Stimulated activated CD8-positive, alpha-beta memory T cell treated with anti-CD3 and anti-CD28 coated beads, Interleukin-7, amount 100 ng/mL, for 1 hour (primary cell): ENCODE results near the gene ICOSLG.
"Not testable (repeated sequence)": the region's sequence is repeated elsewhere in the genome, so short reads cannot be mapped to it uniquely, and the experiment has no call there.

Source experiments
- DNase-seq, 2 donors: peaks; one replicate each; pipeline ENCODE4 v3.0.0-alpha.2; 2020; ENCODE audit warnings: low read depth in 2 of 2

The ICOSLG gene, protein sequence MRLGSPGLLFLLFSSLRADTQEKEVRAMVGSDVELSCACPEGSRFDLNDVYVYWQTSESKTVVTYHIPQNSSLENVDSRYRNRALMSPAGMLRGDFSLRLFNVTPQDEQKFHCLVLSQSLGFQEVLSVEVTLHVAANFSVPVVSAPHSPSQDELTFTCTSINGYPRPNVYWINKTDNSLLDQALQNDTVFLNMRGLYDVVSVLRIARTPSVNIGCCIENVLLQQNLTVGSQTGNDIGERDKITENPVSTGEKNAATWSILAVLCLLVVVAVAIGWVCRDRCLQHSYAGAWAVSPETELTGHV

DNA sequence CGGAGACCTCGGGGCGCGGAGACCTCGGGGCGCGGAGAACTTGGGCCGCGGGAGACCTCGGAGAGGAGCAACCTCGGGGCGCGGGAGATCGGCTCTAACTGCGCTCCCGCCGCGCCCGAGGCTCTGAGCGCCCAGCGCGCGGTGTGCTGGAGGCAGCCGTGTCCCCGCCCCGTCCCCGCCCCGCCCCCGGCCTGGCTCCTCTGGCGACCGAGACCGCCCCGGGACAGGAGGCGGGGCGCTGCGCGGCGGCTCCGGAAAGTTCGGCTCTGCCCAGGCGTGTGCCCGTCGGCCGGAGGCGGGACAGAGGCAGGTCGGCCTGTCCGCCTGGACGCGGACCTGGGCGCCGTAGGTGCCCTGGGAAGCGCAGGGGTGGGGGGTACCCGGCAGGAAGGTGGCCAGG, at the start of gene ICOSLG:
ICOSLG (minus strand) TSS at position 102 of the 400 bp plus-strand sequence. CDS start 126 bp downstream, outside the sequence.
- not testable (repeated sequence) for DNase-seq

DNA sequence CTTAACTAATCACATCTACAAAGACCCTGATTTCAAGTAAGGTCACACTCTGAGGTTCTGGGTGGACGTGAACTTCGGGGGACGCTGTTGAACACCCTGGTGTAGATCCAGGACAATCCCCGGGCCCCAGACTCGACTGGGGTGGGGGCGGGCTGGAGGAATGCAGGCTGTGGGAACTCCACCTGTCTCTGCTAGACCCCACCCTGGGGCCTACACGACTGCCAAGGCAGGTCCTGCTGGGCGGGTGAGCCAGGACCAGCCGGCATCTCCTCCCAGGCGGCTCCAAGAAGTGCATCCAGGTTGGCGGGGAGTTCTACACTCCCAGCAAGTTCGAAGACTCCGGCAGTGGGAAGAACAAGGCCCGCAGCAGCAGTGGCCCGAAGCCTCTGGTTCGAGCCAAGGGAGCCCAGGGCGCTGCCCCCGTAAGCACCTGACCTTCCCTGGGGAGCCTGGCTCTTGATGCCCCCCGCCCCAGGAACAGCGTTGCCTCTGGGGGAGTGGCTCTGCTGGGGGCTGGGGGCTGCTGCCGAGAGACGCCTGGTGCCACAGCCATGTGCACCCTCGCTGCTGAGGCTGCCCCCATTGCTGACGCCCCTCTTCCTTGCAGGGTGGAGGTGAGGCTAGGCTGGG, 48.8 kb upstream of the ICOSLG start:
- DNase-seq = no peak

DNA sequence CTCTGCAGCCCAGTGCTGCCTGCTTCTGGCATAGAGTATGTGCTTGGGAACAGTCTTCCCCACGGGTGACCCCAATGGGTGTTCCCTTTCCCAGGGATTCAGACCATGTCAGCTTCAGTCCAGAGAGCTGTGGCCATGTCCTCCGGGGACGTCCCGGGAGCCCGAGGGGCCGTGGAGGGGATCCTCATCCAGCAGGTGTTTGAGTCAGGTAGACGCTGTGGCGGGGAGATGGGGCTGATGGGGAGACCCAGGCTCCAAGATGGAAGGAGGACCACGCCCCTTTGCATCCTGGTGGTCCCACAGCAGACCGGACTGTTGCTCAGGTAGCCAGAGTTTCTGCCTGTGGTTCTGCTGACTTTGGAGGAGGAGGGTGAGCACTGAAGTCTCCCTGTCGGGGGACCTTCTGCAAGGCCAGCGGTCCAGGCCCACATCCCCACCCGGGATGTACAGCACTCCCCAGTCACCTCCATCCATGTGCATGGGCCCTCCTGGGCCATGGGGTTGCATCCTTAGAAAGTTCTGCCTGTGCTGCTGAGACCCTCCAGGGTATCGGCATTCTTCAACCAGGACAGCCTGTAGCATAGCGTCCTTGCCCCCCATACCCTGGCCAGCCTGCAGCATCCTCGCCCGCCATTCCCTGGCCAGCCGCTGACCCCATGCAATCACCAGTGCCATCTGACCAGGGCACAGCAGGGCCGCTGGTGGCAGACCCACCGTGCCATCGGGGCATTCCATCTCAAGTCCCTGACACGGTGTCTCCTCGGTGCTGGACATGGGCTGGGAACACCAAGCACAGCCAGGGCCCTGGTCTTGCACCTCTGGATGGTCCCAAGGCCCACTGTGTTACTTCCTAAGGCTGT, 47.7 kb upstream of the ICOSLG start:
- DNase-seq = no peak

DNA sequence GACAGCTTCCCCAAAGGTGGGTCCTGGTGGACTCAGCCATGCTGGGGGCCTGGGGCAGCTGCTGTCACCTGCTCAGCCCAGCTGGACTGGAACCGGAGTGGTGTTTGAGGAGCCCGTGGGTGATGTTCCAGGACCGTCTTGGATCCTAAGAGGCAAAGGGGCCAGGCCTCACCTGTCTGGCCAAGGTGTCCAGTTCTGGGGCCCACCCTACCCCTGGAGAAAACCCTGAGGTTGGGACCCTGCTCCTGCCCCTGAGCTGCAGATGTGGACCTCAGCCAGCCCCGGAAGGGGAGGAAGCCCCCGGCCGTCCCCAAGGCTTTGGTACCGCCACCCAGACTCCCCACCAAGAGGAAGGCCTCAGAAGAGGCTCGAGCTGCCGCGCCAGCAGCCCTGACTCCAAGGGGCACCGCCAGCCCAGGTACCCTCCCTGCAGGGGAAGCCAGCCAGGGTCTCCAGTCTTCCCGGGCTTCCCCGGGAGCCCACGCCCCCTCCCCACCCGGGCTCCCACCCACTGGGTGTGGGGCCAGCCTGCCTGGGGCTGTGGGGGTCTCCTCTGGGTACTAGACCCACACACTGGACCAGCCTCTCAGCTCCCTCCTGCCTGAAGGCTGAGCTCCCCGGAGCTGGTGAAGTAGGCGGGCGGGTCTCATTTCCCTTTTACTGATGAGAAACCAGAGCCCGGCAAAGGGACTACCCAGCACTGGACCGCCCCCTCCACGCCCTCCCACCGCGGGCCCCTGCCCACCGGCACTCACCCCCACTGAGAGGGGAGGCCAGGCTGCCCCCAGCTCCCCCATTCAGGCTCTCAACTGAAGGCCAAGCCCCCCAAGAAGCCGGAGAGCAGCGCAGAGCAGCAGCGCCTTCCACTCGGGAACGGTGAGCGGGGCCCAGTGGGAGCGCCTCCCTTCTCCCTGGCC, 46.2 kb upstream of the ICOSLG start:
- no peak for DNase-seq

DNA sequence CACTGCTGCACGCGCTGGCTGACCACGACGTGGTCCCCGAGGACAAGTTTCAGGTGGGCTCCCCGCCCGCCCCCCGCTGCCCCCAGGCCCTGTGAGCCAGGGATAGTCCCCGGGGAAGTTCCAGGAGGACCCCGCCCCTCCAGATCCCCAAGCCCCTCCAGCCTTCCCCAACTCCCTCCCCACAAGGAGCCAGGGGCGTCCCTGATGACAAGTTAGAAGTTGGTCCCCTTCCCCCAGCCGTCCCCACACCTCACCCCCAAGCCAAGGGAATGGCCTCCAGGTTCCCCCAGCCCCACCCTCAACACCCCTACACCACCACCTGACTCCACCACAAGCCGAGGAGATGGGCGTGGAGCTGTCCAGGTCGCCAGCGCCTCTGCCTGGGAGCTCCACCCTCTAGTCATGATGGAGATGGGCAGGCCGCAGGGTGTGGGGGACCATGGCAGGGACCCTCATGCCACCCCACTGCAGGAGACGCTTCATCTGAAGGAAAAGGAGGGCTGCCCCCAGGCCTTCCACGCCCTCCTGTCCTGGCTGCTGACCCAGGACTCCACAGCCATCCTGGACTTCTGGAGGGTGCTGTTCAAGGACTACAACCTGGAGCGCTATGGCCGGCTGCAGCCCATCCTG, 45.5 kb upstream of the ICOSLG start:
- DNase-seq = no peak

DNA sequence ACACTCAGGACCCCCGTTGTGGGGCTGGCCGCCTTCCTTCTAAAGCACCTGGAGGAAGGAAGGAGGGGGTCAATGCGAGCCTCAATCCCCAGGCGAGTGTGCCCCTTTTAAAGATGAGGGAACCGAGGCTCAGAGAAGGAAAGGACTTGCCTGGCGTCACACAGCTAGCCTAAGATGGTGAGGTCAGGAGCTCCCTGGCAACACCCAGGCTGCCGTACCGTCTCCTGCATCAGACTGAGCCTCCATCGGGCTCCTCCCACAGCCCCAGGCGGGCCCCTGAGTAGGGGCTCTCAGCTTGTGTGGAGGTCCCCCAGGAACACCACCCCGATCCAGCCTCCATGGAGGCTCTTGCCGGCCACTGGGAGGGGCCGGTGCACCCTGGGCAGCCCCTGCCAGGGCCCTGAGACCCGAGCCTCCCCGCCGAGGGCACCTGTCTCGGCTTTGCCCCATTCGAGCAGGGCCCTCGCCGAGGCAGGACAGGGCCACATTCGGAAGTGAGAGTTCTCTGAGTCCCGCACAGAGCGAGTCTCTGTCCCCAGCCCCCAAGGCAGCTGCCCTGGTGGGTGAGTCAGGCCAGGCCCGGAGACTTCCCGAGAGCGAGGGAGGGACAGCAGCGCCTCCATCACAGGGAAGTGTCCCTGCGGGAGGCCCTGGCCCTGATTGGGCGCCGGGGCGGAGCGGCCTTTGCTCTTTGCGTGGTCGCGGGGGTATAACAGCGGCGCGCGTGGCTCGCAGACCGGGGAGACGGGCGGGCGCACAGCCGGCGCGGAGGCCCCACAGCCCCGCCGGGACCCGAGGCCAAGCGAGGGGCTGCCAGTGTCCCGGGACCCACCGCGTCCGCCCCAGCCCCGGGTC, 44.6 kb upstream of the ICOSLG start, which contains the start of gene AIRE:
AIRE (plus strand) TSS at position 739 of the 855 bp plus-strand sequence. CDS start 131 bp downstream, outside the sequence.
- DNase-seq = no peak

DNA sequence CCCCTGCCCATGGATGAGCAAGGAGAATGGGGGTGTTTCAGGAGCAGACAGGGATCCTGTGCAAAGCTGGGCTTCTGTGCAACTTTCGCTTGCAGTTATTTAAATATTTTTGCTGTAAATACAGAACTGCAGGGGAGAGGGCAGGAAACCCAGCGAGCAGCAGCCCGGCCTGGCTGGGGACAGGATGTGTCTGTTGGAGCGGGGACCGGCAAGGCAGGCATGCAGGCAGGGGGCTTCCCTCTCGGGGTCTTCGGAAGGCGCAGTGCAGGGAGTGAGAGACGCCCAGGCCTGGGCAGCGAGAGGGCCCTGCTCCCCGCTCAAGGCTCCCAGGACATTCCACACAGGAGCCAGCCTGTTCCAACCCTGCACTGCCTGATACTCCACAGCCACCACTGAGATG, 43.2 kb upstream of the ICOSLG start:
- DNase-seq = no peak

DNA sequence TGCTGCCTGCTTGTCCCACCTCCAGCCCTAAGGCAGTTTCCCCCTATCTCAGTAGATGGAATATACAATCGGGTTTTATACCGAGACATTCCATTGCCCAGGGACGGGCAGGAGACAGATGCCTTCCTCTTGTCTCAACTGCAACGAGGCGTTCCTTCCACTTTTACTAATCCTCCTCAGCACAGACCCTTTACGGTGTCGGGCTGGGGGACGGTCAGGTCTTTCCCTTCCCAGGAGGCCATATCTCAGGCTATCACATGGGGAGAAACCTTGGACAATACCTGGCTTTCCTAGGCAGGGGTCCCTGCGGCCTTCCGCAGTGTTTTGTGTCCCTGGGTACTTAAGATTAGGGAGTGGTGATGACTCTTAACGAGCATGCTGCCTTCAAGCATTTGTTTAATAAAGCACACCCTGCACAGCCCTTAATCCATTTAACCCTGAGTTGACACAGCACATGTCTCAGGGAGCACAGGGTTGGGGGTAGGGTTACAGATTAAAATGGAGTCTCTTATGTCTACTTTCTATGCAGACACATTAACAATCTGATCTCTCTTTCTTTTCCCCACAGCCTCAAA, 42.6 kb upstream of the ICOSLG start:
- not testable (repeated sequence) for DNase-seq

DNA sequence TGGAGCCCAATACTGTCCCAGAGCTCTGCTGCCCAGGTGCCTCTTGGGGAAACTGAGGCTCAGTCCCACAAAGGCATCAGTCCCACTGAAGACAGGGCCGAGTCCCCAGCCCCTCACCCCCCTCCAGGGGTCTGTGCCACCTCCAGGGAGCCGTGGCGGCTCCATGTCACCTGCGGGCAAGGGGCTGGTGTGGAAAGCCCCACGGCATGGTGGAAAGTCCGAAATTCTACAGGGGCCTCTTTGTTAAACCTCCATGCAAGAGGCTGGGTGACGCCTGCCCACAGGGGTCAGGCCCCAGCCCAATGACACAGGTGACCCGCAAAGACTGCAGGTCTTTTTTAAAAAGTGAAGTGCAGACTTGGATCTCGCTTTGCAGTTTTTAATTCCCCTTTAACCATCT, 41.6 kb upstream of the ICOSLG start:
- DNase-seq = no peak

DNA sequence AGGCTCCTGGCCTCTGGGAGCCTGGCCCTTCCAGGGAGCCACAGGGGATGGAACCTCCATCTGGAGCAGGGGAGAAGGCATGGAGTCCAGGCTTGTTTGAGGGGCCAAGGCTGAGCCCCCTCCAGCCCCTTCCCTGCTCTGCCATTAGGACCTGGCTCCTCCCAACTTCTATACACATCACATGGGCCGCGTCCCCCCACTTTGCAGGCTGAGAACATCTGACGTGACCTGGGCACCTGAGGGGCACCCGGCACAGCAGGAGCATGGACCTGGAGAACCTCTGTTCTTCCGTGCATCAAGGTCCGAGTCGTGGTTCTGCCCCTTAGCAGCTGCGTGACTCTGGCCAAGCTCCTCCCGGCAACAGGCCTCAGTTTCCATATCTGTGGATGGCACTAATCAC, 41.1 kb upstream of the ICOSLG start:
- DNase-seq = no peak

DNA sequence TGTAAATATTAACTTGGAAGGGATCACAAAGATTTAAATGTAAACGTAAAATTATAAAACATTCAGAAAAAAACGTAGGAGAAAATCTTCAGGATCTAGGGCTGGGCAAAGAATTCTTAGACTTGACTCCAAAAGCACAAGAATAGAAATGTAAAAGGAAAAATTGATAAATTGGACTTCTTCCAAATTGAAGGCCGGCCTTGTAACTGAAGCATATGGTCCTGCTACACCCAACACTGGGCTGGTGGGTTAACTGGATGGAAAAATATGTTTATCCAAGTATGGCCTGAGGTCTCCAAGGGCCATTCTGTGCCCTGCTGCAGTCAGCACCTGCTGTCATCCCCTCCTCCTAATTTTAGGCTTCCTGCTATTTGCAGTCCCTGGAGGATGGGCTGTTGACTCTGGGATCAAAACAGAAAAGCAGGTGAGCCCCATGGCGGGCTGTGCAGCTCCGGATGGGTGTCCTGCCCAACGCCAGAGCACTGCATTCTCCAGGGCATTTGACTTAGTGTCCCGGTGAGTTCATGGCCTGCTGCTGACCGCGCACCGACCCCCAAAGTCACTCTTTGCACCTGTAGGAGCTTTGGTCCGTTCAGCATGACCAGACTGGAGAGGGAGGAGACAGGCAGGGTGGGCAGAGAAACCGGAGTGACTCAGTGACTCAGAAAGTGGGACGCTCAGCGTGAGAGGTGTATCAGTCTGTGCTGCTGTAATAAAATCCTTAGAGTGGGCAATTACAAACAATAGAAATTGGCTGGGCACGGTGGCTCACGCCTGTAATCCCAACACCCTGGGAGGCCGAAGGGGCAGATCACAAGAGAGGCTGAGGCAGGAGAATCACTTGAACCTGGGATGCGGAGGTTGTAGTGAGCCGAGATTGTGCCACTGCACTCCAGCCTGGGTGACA, 38.9 kb upstream of the ICOSLG start:
- no peak for DNase-seq

DNA sequence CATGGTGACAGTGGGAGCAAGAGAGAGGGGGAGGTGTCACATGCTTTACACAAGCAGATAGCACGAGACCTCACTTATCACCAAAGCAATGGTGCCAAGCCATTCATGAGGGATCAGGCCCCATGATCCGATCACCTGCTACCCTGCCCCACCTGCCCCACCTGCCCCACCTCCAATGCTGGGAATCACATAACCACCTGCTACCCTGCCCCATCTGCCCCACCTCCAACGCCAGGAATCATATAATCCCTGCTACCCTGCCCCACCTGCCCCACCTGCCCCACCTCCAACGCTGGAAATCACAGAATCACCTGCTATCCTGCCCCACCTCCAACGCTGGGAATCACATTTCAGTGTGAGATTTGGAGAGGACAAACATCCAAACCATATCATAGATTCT, 34.3 kb upstream of the ICOSLG start:
- DNase-seq = no peak

DNA sequence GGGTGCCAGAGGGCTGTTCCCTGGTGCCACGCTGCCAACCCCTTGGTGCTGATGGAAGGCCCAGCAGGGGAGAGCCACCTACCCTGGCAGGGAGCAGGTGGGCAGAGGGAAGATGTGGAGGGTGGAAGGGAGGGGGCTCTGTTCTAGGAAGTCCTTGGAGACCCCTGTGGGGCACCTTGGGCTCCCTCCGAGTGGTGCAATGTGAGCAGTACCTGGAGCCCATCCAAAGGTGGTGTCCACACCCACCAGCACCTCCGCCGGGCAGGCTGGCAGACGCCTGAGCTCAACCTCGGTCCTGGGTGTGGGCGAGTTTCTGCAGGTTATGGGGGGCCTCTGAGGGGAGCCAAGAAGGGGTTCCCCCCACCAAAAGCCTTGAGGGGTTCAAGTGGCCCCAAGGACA, 32.3 kb upstream of the ICOSLG start:
- DNase-seq = no peak

DNA sequence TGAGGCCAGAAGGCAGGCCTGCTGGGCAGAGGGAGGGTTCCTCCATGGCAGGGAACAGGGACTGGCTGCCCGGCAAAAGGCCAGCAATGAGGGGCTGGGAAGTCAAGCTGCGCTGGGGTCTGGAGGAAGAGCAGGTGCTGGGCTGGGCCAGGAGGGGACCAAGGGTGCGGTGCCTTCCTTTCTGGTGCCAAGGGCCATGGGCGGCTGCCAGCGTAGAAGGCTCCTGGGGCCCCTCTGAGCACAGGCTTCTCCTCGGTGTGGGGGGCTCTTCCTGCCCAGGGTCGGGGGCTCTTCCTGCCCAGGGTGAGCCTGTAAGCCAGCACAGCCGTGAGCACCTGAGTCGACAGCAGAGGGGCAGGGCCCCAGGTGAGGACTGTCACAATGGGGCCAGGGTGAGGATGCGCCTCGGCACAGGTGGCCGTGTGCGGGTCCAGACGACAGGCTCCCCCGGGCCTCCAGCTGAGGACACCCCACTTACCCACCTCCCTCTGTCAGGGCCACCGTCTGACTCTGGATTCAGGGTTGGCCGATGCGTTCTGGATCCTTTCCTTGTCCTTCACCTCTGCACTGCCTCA, 31.6 kb upstream of the ICOSLG start:
- no peak for DNase-seq

DNA sequence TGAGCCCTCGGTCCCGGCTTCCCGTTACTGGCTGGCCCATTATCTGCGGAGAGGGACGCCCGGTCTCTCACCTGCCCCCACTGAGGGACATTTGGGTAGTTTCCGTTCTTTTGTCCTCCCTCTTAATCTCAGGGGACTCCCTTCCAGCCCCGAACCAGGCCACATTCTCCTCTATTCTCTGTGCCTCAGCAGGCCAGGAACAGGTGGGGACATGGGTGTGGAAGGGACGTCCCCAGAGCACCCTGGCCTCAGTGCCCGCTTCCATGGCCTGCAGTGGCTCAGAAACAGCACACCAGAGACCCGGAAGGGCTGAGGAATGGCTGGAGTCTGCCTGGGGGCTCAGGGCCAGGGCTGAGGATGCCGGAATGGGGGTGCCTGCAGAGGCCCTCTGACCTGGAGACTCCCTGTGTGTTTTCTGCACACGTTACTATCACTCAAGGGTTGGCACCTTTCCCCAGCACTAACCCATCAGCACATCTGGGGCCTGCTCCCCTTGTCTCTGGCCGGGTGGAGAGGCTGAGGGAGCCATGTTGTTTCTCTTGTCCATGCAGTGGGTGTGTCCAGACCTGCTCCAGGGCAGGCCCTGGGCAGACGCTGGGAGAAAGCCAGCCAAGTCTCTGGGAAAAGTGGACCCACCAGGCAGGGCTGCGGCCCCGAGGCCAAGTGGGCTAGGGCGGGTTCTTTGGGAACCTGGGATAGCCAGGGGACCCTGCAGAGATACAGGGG, 31.0 kb upstream of the ICOSLG start:
- no peak for DNase-seq

DNA sequence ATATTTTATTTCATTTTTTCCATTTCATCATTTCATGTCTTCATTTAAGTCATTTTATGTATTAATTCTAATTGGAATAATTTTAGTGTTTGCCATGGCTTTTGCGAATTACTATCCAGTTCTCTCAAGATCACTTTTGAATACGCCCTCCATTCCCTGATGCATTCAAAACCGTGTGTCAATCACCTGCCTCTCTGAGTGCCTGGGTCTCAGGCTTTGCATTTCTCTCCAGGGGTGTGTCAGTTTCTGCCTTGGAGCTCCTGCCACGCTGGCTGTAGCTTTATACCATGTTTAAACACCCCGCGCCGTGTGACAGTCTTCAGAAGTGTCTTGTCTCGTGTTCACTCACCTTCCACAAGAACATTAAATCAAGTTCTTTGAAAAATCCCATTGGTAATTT, 28.3 kb upstream of the ICOSLG start:
- DNase-seq = no peak

DNA sequence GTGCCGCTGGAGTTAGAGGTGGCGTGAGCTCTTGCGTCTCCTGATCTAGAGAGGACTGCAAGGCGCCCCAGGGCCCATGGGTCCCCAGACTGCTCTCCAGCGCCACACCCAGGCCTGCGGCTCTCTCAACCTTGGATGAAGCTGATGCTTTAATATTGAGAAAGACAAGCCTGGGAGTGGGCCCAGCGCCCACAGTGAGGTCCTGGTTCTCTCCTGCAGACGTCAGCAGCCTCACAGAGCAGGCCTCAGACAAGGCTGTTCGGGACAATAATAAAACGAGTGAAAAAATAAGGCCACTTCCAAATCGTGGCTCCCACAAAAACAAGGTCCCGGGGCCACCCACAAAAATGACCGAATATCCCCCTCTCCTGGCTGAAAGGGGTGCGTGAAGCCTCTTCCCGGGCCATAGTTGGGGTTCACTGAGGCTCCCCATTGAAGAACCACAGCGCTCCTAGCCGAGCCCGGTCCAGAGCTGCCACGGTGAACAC, 27.0 kb upstream of the ICOSLG start:
- no peak for DNase-seq
